CD4-positive, alpha-beta T cell (primary cell): ENCODE data around the gene SPNS1. TPM values are rescaled to one million over a fixed set of nuclear protein-coding genes. Genes with fewer than 3 reads are reported as not detected.
A peak's percentile ranks its signal among the peaks of the same experiment; 100 is the strongest.

Source experiments
- ATAC-seq: fragments of 200-7000 bp; cut with Tn5 transposase; one replicate; pipeline ENCODE4 v1.10.0; 2022; ENCODE audit warnings: mild to moderate bottlenecking; ENCODE audit not compliant: poor library complexity
- CTCF ChIA-PET: fragments of 350-600 bp; sonication (Branson Sonifier 250); formaldehyde crosslinking; loops from one replicate; lab custom pipeline; 2021; ENCODE audit warnings: antibody characterized with exemption, inconsistent platforms; lab: Charles Lee
- POLR2A ChIA-PET: fragments of 350-600 bp; sonication (Branson Sonifier 250); formaldehyde crosslinking; loops from one replicate; lab custom pipeline; 2021; ENCODE audit warnings: antibody characterized with exemption, inconsistent platforms; lab: Charles Lee
- DNase-seq, 14 experiments: peaks; one replicate each; pipeline ENCODE4 v3.0.0-alpha.2; 2013 to 2020; ENCODE audit warnings: mixed read lengths in 2 of 14
- H3K27ac ChIP-seq, 2 donors: one replicate each; pipeline versions ENCODE4 v1.5.1 to v1.7.0; 2013; ENCODE audit warnings: low read length in 2 of 2, low read depth in 1 of 2, mild to moderate bottlenecking in 1 of 2
- H3K27me3 ChIP-seq, 2 experiments: 1 replicate in 1 of 2; 2 replicates in 1 of 2; pipeline versions ENCODE4 v1.6.1 to v1.7.0; 2013; ENCODE audit warnings: low read length in 2 of 2, control low read depth in 1 of 2, mild to moderate bottlenecking in 1 of 2, moderate library complexity in 1 of 2; ENCODE audit not compliant: insufficient read depth in 2 of 2, control insufficient read depth in 1 of 2
- H3K36me3 ChIP-seq: one replicate; pipeline ENCODE4 v1.6.1; 2013; ENCODE audit warnings: low read length, control low read depth; ENCODE audit not compliant: insufficient read depth
- H3K4me1 ChIP-seq: one replicate; pipeline ENCODE4 v1.6.1; 2013; ENCODE audit warnings: low read length, control low read depth; ENCODE audit not compliant: insufficient read depth
- H3K4me3 ChIP-seq: one replicate; pipeline ENCODE4 v1.5.1; 2013; ENCODE audit warnings: mild to moderate bottlenecking, low read length, moderate library complexity
- H3K9me3 ChIP-seq, 2 experiments: 1 replicate in 1 of 2; 2 replicates in 1 of 2; pipeline versions ENCODE4 v1.6.1 to v1.7.0; 2013; ENCODE audit warnings: low read length in 2 of 2, mild to moderate bottlenecking in 2 of 2, control low read depth in 1 of 2, moderate library complexity in 1 of 2; ENCODE audit not compliant: control insufficient read depth in 1 of 2, insufficient read depth in 1 of 2
- H3K27ac Mint-ChIP-seq: one replicate; pipeline ENCODE4 v1.8.0; 2020; ENCODE audit warnings: mixed read lengths
- H3K27me3 Mint-ChIP-seq: one replicate; pipeline ENCODE4 v1.8.0; 2021; ENCODE audit warnings: mixed read lengths
- H3K36me3 Mint-ChIP-seq: one replicate; pipeline ENCODE4 v1.8.0; 2021; ENCODE audit warnings: low read depth, mixed read lengths
- H3K4me1 Mint-ChIP-seq: one replicate; pipeline ENCODE4 v1.8.0; 2021; ENCODE audit warnings: low read depth, mixed read lengths
- H3K4me3 Mint-ChIP-seq: one replicate; pipeline ENCODE4 v1.8.0; 2020; ENCODE audit warnings: mild to moderate bottlenecking, mixed read lengths
- H3K9me3 Mint-ChIP-seq: one replicate; pipeline ENCODE4 v1.8.0; 2020; ENCODE audit warnings: mixed read lengths
- CTCF ChIP-seq: fragments of 200-600 bp; IDR thresholded peaks from one replicate; pipeline ENCODE4 v1.8.0; 2022; ENCODE audit warnings: antibody characterized with exemption, mild to moderate bottlenecking
- intact Hi-C, 2 experiments: fragments of 100-400 bp; cut with DNase I in 1 of 2; cut with micrococcal nuclease in 1 of 2; formaldehyde crosslinking; loops; one replicate each; pipeline versions ENCODE4 v1.15.1 to v1.9.0; 2023 to 2025; cut with DNase I, micrococcal nuclease
- total RNA-seq, 174 experiments: library from RNA in 2 of 174; stranded (reverse) in 2 of 174; gene quantifications; one replicate each; pipeline ENCODE4 v1.2.3 and lab custom pipeline; 2021 to 2026

The SPNS1 gene
- total RNA-seq, 2 experiments from 2014 or later: 24.4 to 28.1 TPM

- intact Hi-C loops: no loop called here
- H3K4me3 ChIP-seq: peak overlapping the region; percentile 99
- ATAC-seq (no peak), DNase-seq (peak in 2 of 14 experiments; percentile 38 to 52)
- H3K9me3 Mint-ChIP-seq: peaks cover 6% of the 10 kb centered on the region
- peaks cover 63% of the 10 kb centered on the region for H3K36me3 ChIP-seq
- ChIA-PET POLR2A (interaction anchor here (1.4 to 8.2 kb wide), 12 partner anchors 8 to 164 kb away, joined by 3 to 100 read pairs (median 18); partner anchors contain the start of genes ATXN2L and SPNS1), CTCF (interaction anchor here (1.4 to 4.5 kb wide), 3 partner anchors 9 to 35 kb away, joined by 3 to 22 read pairs (median 8); partner anchors contain the start of gene SPNS1)
- peak overlapping the region; percentile 69 to 88 for H3K27ac ChIP-seq
- H3K4me1 Mint-ChIP-seq: peaks cover 68% of the 10 kb centered on the region
- H3K27me3 ChIP-seq: no peaks in the 10 kb centered on the region
- peak overlapping the region; percentile 100 for H3K4me3 Mint-ChIP-seq
- H3K36me3 Mint-ChIP-seq: peaks cover 92% of the 10 kb centered on the region
- peak overlapping the region; percentile 100 for H3K27ac Mint-ChIP-seq
- H3K9me3 ChIP-seq: peaks cover 5 to 10% of the 10 kb centered on the region in 2 experiments
- no peak for TF ChIP-seq CTCF
- H3K4me1 ChIP-seq: peaks cover 82% of the 10 kb centered on the region
- H3K27me3 Mint-ChIP-seq: no peaks in the 10 kb centered on the region
Measured at GRCh38 chr16:28986492-28986891, 11.9 kb downstream of the SPNS1 start.

GRCh38 chr16:28987170-28987853 lies 12.7 kb downstream of the SPNS1 start:
- Mint-ChIP-seq H3K4me1 (peaks cover 74% of the 10 kb centered on the region), H3K27me3 (no peaks in the 10 kb centered on the region), H3K4me3 (peak overlapping the region; percentile 100), H3K9me3 (peaks cover 6% of the 10 kb centered on the region), H3K36me3 (peaks cover 86% of the 10 kb centered on the region), H3K27ac (peak overlapping the region; percentile 100)
- ChIA-PET POLR2A (interaction anchor here (1.1 to 8.2 kb wide), 13 partner anchors 10 to 165 kb away, joined by 3 to 100 read pairs (median 10); partner anchors contain the start of genes ATXN2L and SPNS1), CTCF (interaction anchor here (0.8 to 4.5 kb wide), 4 partner anchors 10 to 34 kb away, joined by 3 to 22 read pairs (median 6); partner anchors contain the start of gene SPNS1)
- Histone ChIP-seq H3K4me3 (peak overlapping the region; percentile 99), H3K9me3 (peaks cover 5% of the 10 kb centered on the region in 2 experiments), H3K27ac (peak overlapping the region; percentile 69 to 88), H3K4me1 (peaks cover 79% of the 10 kb centered on the region), H3K36me3 (peaks cover 62% of the 10 kb centered on the region), H3K27me3 (no peaks in the 10 kb centered on the region)
- TF ChIP-seq CTCF: no peak
- DNase-seq (no peak), ATAC-seq (no peak)
- intact Hi-C loops: no loop called here

GRCh38 chr16:28989363-28989762 lies 14.8 kb downstream of the SPNS1 start:
- H3K27ac ChIP-seq: peak overlapping the region; percentile 60 to 79
- peaks cover 67% of the 10 kb centered on the region for H3K36me3 Mint-ChIP-seq
- POLR2A ChIA-PET: interaction anchor here (1.0 to 8.2 kb wide), 7 partner anchors 10 to 40 kb away, joined by 3 to 100 read pairs (median 21); partner anchors contain the start of gene SPNS1
- H3K4me1 ChIP-seq: peaks cover 66% of the 10 kb centered on the region
- peak overlapping the region; percentile 68 for H3K4me3 Mint-ChIP-seq
- peaks cover 5% of the 10 kb centered on the region in 2 experiments for H3K9me3 ChIP-seq
- H3K36me3 ChIP-seq: peaks cover 49% of the 10 kb centered on the region
- peak in 1 of 14 experiments; percentile 11 for DNase-seq
- peak overlapping the region; percentile 28 for H3K4me3 ChIP-seq
- intact Hi-C loops: no loop called here
- no peak for ATAC-seq
- CTCF ChIA-PET: interaction anchor here (0.6 to 4.5 kb wide), 2 partner anchors 12 to 1009 kb away, joined by 3 to 22 read pairs; no protein-coding TSS in a partner anchor
- H3K27me3 Mint-ChIP-seq: no peaks in the 10 kb centered on the region
- peaks cover 63% of the 10 kb centered on the region for H3K4me1 Mint-ChIP-seq
- peak overlapping the region; percentile 100 for H3K27ac Mint-ChIP-seq
- no peaks in the 10 kb centered on the region for H3K27me3 ChIP-seq
- peaks cover 6% of the 10 kb centered on the region for H3K9me3 Mint-ChIP-seq
- no peak for TF ChIP-seq CTCF
